Measurements from ENCODE around the gene NACC2. TPM values are rescaled to one million over a fixed set of nuclear protein-coding genes. Genes with fewer than 3 reads are reported as not detected.

The NACC2 gene
- total and polyA plus RNA-seq, 8 donors = 4.1 to 69.2 (median 10.0) TPM

DNA sequence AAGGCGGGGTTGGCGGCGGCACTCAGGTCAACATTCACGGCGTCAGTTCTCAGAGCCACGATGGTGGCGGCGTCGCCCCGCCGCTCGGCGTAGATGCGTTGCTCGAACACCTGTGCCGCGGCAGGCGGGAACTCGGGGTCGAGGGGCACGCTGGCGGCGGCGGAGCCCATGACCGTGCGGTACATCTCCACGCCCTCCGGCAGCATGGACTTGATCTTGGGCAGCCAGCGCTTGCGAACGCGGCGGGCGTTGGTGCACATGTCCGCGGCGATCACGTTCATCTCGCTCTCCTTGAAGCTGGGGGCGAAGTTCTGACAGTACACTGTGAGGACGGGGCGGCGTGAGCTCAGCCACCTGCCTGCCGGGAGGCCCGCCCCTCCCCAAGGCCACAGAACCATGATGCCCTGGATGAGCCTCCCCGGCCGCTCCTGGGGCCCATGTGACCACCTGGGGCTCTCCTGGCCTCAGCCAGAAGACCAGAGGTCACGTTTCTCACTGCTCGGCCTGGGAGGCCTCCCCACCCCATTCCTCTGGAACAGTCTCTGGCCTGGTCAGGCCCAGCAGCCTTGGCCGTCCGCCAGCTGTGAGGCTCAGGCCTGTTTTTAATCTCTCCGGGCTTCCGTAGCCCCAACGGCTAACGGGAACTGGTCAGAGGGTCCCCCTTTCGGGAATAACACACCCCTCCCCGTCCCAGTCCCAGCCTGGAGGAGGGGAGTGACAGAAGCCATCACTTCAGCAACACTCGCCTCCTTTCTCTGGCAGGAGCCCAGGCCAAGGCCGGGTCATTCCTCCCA, 83.2 kb downstream of the NACC2 start:
- Histone ChIP-seq H3K4me3 (peak overlapping the region in 1 of 4 donors; percentile 14), H3K4me1 (peaks cover 0 to 81% (median 43%) of the 10 kb centered on the region in 4 donors), H3K27ac (peak overlapping the region; percentile 19 to 74 (median 72)), H3K36me3 (peaks cover 10 to 78% (median 62%) of the 10 kb centered on the region in 4 donors), H3K27me3 (no peaks in the 10 kb centered on the region), H3K9me3 (no peaks in the 10 kb centered on the region)
- intact Hi-C loops (cut with DNase I; ENCODE audit: low total_unique reads) = no loop called here
- 59 to 78% (median 70%) methylated on average over 26 to 59 of the region's 59 CpGs for WGBS, 5 donors
- TF ChIP-seq, protein P1, sequence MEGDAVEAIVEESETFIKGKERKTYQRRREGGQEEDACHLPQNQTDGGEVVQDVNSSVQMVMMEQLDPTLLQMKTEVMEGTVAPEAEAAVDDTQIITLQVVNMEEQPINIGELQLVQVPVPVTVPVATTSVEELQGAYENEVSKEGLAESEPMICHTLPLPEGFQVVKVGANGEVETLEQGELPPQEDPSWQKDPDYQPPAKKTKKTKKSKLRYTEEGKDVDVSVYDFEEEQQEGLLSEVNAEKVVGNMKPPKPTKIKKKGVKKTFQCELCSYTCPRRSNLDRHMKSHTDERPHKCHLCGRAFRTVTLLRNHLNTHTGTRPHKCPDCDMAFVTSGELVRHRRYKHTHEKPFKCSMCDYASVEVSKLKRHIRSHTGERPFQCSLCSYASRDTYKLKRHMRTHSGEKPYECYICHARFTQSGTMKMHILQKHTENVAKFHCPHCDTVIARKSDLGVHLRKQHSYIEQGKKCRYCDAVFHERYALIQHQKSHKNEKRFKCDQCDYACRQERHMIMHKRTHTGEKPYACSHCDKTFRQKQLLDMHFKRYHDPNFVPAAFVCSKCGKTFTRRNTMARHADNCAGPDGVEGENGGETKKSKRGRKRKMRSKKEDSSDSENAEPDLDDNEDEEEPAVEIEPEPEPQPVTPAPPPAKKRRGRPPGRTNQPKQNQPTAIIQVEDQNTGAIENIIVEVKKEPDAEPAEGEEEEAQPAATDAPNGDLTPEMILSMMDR (IDR thresholded peaks at IDR 0.05) = no peak
- TF ChIP-seq POLR2AphosphoS5 (IDR thresholded peaks at IDR 0.05) (peak; percentile 9 to 77 (median 33)), EP300 (IDR thresholded peaks at IDR 0.05) (peak; percentile 74), POLR2A (IDR thresholded peaks at IDR 0.05) (no peak)
- peak; percentile 66 to 89 for DNase-seq

DNA sequence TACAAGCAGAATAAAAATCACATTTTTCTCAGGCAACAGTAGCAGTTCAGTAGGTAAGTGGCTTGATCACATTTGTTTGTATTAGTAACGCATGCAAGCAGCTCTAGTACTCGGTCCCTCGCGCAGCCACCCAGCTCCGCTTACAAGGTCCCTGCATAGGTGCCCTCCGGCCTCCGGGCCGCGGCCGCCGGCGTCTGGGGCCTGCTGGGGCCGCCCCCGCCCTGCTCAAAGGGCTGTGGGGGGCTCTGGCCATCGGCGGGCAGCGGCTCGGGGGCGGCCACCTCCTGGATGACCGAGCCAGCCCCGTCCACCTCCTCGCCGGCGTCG, 83.8 kb downstream of the NACC2 start:
- peaks cover 0 to 79% (median 41%) of the 10 kb centered on the region in 4 donors for H3K4me1 ChIP-seq
- TF ChIP-seq POLR2A (IDR thresholded peaks at IDR 0.05) (no peak), POLR2AphosphoS5 (IDR thresholded peaks at IDR 0.05) (no peak), EP300 (IDR thresholded peaks at IDR 0.05) (no peak)
- TF ChIP-seq, protein P1 (IDR thresholded peaks at IDR 0.05) = no peak
- peak overlapping the region; percentile 19 to 74 (median 72) for H3K27ac ChIP-seq
- H3K9me3 ChIP-seq = no peaks in the 10 kb centered on the region
- no peaks in the 10 kb centered on the region for H3K27me3 ChIP-seq
- no peak for DNase-seq
- peaks cover 10 to 76% (median 62%) of the 10 kb centered on the region in 4 donors for H3K36me3 ChIP-seq
- H3K4me3 ChIP-seq = no peak overlapping the region
- intact Hi-C loops (cut with DNase I; ENCODE audit: low total_unique reads) = no loop called here
- 78 to 86% (median 82%) methylated on average over 12 to 25 of the region's 25 CpGs for WGBS, 5 donors

DNA sequence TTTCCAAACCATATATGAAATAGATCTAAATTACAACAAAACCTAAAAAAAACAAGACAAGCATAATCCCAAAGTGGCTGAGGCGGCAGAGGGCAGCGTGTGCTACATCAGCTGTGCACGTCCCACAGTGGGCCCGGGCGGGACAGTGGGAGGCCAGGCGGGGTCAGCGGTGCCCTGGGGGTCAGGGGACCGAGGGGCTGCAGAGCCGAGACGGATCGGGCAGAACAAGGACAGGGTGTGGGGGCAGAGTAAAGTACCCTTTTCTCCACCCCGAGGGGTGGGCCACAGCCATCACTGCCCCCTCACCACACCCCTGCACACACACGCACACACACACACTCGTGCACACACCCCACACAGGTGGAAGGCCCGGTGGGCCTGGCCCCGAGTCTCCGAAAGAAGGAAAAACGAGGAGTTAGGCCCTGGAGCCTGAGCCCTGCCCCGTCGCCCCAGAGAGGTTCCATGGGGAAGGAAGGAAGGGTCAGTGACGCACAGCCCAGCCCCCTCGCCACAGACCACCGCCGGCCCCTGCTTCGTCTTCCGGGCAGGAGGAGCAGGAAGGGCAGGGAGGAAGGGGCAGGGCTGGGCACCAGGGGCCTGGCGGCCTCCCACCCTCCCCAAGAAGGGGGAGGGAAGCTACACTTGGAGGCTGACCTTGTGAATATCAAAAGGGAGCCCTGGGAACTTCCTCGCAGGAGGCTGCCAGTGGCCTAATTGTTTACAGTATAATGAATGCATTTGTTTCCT, 84.3 kb downstream of the NACC2 start:
- Histone ChIP-seq H3K27me3 (no peaks in the 10 kb centered on the region), H3K36me3 (peaks cover 10 to 71% (median 62%) of the 10 kb centered on the region in 4 donors), H3K9me3 (no peaks in the 10 kb centered on the region), H3K27ac (peak overlapping the region in 4 of 5 donors; percentile 29 to 74 (median 72)), H3K4me3 (no peak overlapping the region), H3K4me1 (peaks cover 0 to 73% (median 38%) of the 10 kb centered on the region in 4 donors)
- TF ChIP-seq POLR2AphosphoS5 (IDR thresholded peaks at IDR 0.05) (peak in 2 of 3 donors; percentile 2 to 19), EP300 (IDR thresholded peaks at IDR 0.05) (no peak)
- intact Hi-C loops (cut with DNase I; ENCODE audit: low total_unique reads) = no loop called here
- WGBS, 5 donors = 77 to 87% (median 84%) methylated on average over 21 to 28 of the region's 28 CpGs
- no peak for DNase-seq

DNA sequence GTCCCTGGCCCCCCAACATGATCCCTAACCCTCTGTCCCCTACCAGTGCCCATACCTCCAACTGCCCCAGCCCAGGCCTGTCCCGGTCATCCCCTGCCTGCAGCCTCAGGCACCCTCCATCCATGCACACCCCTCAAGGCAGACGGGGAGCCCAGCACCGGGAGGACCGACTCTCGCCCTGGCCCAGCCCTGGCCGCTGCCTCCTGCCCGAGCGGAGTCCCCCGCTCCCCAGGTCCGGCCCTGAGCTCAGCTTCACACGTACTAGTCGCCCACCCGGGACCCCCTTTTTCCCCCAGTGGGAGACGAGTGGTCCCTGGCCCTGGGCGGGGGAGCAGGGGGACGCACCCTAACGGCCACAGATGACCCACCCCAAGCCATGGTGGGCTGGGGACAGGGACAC, 84.9 kb downstream of the NACC2 start:
- DNase-seq = no peak
- H3K4me1 ChIP-seq = peaks cover 0 to 68% (median 35%) of the 10 kb centered on the region in 4 donors
- H3K27ac ChIP-seq = peak overlapping the region in 3 of 5 donors; percentile 72 to 74 (median 73)
- TF ChIP-seq, protein P1 (IDR thresholded peaks at IDR 0.05) = no peak
- no peak for TF ChIP-seq POLR2A (IDR thresholded peaks at IDR 0.05)
- no peak for TF ChIP-seq EP300 (IDR thresholded peaks at IDR 0.05)
- no peak for TF ChIP-seq POLR2AphosphoS5 (IDR thresholded peaks at IDR 0.05)
- no peaks in the 10 kb centered on the region for H3K27me3 ChIP-seq
- intact Hi-C loops (cut with DNase I; ENCODE audit: low total_unique reads) = no loop called here
- no peak overlapping the region for H3K4me3 ChIP-seq
- 89 to 98% (median 95%) methylated on average over 15 to 17 of the region's 17 CpGs for WGBS, 5 donors
- H3K9me3 ChIP-seq = no peaks in the 10 kb centered on the region
- H3K36me3 ChIP-seq = peaks cover 10 to 65% (median 56%) of the 10 kb centered on the region in 4 donors
